ENCODE data around the gene TTC6. TPM values are rescaled to one million over a fixed set of nuclear protein-coding genes. Genes with fewer than 3 reads are reported as not detected.

Gene TTC6
- total RNA-seq, 1 donor from 2014 or later, result 4.4 TPM

GRCh38 chr14:37637341-37637740, 41.9 kb downstream of the TTC6 start:
- Histone ChIP-seq H3K36me3 (no peaks in the 10 kb centered on the region), H3K4me1 (no peaks in the 10 kb centered on the region), H3K27ac (no peak overlapping the region), H3K4me3 (no peak overlapping the region), H3K27me3 (no peaks in the 10 kb centered on the region), H3K9me3 (no peaks in the 10 kb centered on the region)
- intact Hi-C loops (cut with DNase I), result no loop called here
- DNase-seq (ENCODE audit: extremely low spot score in 2 of 2), result no peak
- TF ChIP-seq POLR2AphosphoS5 (IDR thresholded peaks at IDR 0.05; ENCODE audit: insufficient read depth in 1 of 2, low read depth in 1 of 2) (no peak), POLR2A (IDR thresholded peaks at IDR 0.05) (no peak), CTCF (IDR thresholded peaks at IDR 0.05) (no peak)

- H3K4me1 ChIP-seq, result no peaks in the 10 kb centered on the region
- no peaks in the 10 kb centered on the region for H3K36me3 ChIP-seq
- TF ChIP-seq POLR2A (IDR thresholded peaks at IDR 0.05) (no peak), CTCF (IDR thresholded peaks at IDR 0.05) (no peak), POLR2AphosphoS5 (IDR thresholded peaks at IDR 0.05; ENCODE audit: insufficient read depth in 1 of 2, low read depth in 1 of 2) (no peak)
- intact Hi-C loops (cut with DNase I), result no loop called here
- no peaks in the 10 kb centered on the region for H3K9me3 ChIP-seq
- H3K27ac ChIP-seq, result no peak overlapping the region
- no peaks in the 10 kb centered on the region for H3K27me3 ChIP-seq
- H3K4me3 ChIP-seq, result no peak overlapping the region
- DNase-seq (ENCODE audit: extremely low spot score in 2 of 2), result no peak
Observed at GRCh38 chr14:37638599-37638998, 43.2 kb downstream of the TTC6 start.

GRCh38 chr14:37641117-37641516, 45.7 kb downstream of the TTC6 start:
- TF ChIP-seq POLR2AphosphoS5 (IDR thresholded peaks at IDR 0.05; ENCODE audit: insufficient read depth in 1 of 2, low read depth in 1 of 2), result no peak
- no peak for TF ChIP-seq POLR2A (IDR thresholded peaks at IDR 0.05)
- no peak for TF ChIP-seq CTCF (IDR thresholded peaks at IDR 0.05)

GRCh38 chr14:37642125-37642524, 46.7 kb downstream of the TTC6 start:
- no peak for DNase-seq (ENCODE audit: extremely low spot score in 2 of 2)
- no peaks in the 10 kb centered on the region for H3K36me3 ChIP-seq
- TF ChIP-seq POLR2AphosphoS5 (IDR thresholded peaks at IDR 0.05; ENCODE audit: insufficient read depth in 1 of 2, low read depth in 1 of 2), result no peak
- no peak for TF ChIP-seq CTCF (IDR thresholded peaks at IDR 0.05)
- TF ChIP-seq POLR2A (IDR thresholded peaks at IDR 0.05), result no peak
- no peaks in the 10 kb centered on the region for H3K27me3 ChIP-seq
- no peaks in the 10 kb centered on the region for H3K4me1 ChIP-seq
- no peak overlapping the region for H3K4me3 ChIP-seq
- intact Hi-C loops (cut with DNase I), result no loop called here
- no peak overlapping the region for H3K27ac ChIP-seq
- no peaks in the 10 kb centered on the region for H3K9me3 ChIP-seq

More at GRCh38 chr14:37641117-37641516, 45.7 kb downstream of the TTC6 start:
- intact Hi-C loops (cut with DNase I), result no loop called here
- Histone ChIP-seq H3K4me1 (no peaks in the 10 kb centered on the region), H3K27ac (no peak overlapping the region), H3K27me3 (no peaks in the 10 kb centered on the region), H3K4me3 (no peak overlapping the region), H3K9me3 (no peaks in the 10 kb centered on the region), H3K36me3 (no peaks in the 10 kb centered on the region)
- no peak for DNase-seq (ENCODE audit: extremely low spot score in 2 of 2)

GRCh38 chr14:37643701-37644100, 48.3 kb downstream of the TTC6 start:
- Histone ChIP-seq H3K27me3 (no peaks in the 10 kb centered on the region), H3K27ac (no peak overlapping the region), H3K4me3 (no peak overlapping the region), H3K9me3 (no peaks in the 10 kb centered on the region), H3K36me3 (no peaks in the 10 kb centered on the region), H3K4me1 (no peaks in the 10 kb centered on the region)
- intact Hi-C loops (cut with DNase I), result no loop called here
- no peak for DNase-seq (ENCODE audit: extremely low spot score in 2 of 2)
- TF ChIP-seq POLR2AphosphoS5 (IDR thresholded peaks at IDR 0.05; ENCODE audit: insufficient read depth in 1 of 2, low read depth in 1 of 2) (no peak), CTCF (IDR thresholded peaks at IDR 0.05) (no peak), POLR2A (IDR thresholded peaks at IDR 0.05) (no peak)

Other genes starting within 250 kb of the TTC6 start
- 11.5 TPM for gene FOXA1, start 380 bp upstream of the TTC6 start, total RNA-seq

Data from vagina (tissue), 2 donors.